MM.1S (cell line): ENCODE measurements around the gene PDK4.

Experiments used
- CTCF ChIP-seq: fragments of 300-600 bp; sonication (generic); IDR thresholded peaks from 2 replicates; pipeline ENCODE4 v1.5.1; 2016; ENCODE audit warnings: antibody characterized with exemption, low read length, mixed read lengths
- EZH2 ChIP-seq: fragments of 300-600 bp; sonication (generic); optimal IDR thresholded peaks from 2 replicates; pipeline ENCODE3; 2017; ENCODE audit warnings: low read depth, mild to moderate bottlenecking, antibody characterized with exemption, low read length, mixed read lengths
- EZH2phosphoT487 ChIP-seq: fragments of 300-600 bp; sonication (generic); IDR thresholded peaks from 2 replicates; pipeline ENCODE4 v1.6.1; 2018; ENCODE audit warnings: antibody characterized with exemption, low read length

GRCh38 chr7:95579318-95579717, 17.0 kb downstream of the PDK4 start:
- TF ChIP-seq CTCF = no peak
- TF ChIP-seq EZH2phosphoT487 = no peak
- no peak for TF ChIP-seq EZH2
